ENCODE results near the gene NPSR1. TPM values are rescaled to one million over a fixed set of nuclear protein-coding genes. Genes with fewer than 3 reads are reported as not detected.

Gene NPSR1
- total and polyA plus RNA-seq, 8 donors = not detected

- WGBS, 5 donors = 72 to 86% (median 80%) methylated on average over 2 of the region's 2 CpGs
- no peaks in the 10 kb centered on the region for H3K4me1 ChIP-seq
- intact Hi-C loops (cut with DNase I; ENCODE audit: low total_unique reads) = no loop called here
These were observed 167.2 kb downstream of the NPSR1 start for GRCh38 chr7:34825221-34825620.

GRCh38 chr7:34830390-34830789, 172.4 kb downstream of the NPSR1 start:
- DNase-seq = no peak
- intact Hi-C loops (cut with DNase I; ENCODE audit: low total_unique reads) = no loop called here
- Histone ChIP-seq H3K27ac (no peak overlapping the region), H3K4me3 (no peak overlapping the region), H3K36me3 (no peaks in the 10 kb centered on the region), H3K9me3 (no peaks in the 10 kb centered on the region), H3K4me1 (no peaks in the 10 kb centered on the region), H3K27me3 (peaks cover 0 to 4% (median 0%) of the 10 kb centered on the region in 3 donors)
- WGBS, 5 donors = 65 to 85% (median 83%) methylated on average over 3 of the region's 3 CpGs
- TF ChIP-seq POLR2A (IDR thresholded peaks at IDR 0.05) (no peak), EP300 (IDR thresholded peaks at IDR 0.05) (no peak), POLR2AphosphoS5 (IDR thresholded peaks at IDR 0.05) (no peak)
- TF ChIP-seq, protein P1, sequence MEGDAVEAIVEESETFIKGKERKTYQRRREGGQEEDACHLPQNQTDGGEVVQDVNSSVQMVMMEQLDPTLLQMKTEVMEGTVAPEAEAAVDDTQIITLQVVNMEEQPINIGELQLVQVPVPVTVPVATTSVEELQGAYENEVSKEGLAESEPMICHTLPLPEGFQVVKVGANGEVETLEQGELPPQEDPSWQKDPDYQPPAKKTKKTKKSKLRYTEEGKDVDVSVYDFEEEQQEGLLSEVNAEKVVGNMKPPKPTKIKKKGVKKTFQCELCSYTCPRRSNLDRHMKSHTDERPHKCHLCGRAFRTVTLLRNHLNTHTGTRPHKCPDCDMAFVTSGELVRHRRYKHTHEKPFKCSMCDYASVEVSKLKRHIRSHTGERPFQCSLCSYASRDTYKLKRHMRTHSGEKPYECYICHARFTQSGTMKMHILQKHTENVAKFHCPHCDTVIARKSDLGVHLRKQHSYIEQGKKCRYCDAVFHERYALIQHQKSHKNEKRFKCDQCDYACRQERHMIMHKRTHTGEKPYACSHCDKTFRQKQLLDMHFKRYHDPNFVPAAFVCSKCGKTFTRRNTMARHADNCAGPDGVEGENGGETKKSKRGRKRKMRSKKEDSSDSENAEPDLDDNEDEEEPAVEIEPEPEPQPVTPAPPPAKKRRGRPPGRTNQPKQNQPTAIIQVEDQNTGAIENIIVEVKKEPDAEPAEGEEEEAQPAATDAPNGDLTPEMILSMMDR (IDR thresholded peaks at IDR 0.05) = no peak

More at GRCh38 chr7:34825221-34825620, 167.2 kb downstream of the NPSR1 start:
- H3K36me3 ChIP-seq = no peaks in the 10 kb centered on the region
- TF ChIP-seq POLR2AphosphoS5 (IDR thresholded peaks at IDR 0.05) (no peak), EP300 (IDR thresholded peaks at IDR 0.05) (no peak), POLR2A (IDR thresholded peaks at IDR 0.05) (no peak)
- TF ChIP-seq, protein P1 (IDR thresholded peaks at IDR 0.05) = no peak
- H3K9me3 ChIP-seq = no peaks in the 10 kb centered on the region
- DNase-seq = no peak
- H3K27me3 ChIP-seq = no peaks in the 10 kb centered on the region
- H3K27ac ChIP-seq = no peak overlapping the region
- H3K4me3 ChIP-seq = no peak overlapping the region

DNA sequence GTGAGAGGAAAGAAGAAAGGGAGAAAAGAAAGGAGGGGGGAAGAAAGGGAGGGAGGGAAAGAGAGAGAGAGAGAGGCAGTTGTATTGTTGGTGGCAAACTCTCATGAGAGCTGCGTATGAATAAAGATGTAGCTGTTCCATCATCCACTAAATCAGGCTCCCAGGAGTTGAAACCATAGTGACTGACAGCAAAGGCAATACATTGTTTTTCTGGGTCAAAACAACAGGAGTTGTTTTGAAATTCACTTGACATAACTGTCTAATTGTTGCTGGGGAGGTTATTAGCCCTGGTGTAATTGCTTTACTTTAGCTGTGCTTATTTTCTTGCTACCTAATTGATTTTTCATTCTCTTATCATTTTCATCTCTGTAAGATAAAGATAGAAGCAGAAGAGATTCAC, 173.4 kb downstream of the NPSR1 start:
- Histone ChIP-seq H3K4me1 (no peaks in the 10 kb centered on the region), H3K9me3 (no peaks in the 10 kb centered on the region), H3K4me3 (no peak overlapping the region), H3K36me3 (no peaks in the 10 kb centered on the region), H3K27me3 (peaks cover 0 to 4% (median 0%) of the 10 kb centered on the region in 3 donors), H3K27ac (no peak overlapping the region)
- TF ChIP-seq POLR2A (IDR thresholded peaks at IDR 0.05) (no peak), POLR2AphosphoS5 (IDR thresholded peaks at IDR 0.05) (no peak), EP300 (IDR thresholded peaks at IDR 0.05) (no peak)
- TF ChIP-seq, protein P1 (IDR thresholded peaks at IDR 0.05) = no peak
- WGBS, 5 donors = 80 to 96% (median 90%) methylated on average over 1 of the region's 1 CpG
- intact Hi-C loops (cut with DNase I; ENCODE audit: low total_unique reads) = no loop called here
- no peak for DNase-seq

DNA sequence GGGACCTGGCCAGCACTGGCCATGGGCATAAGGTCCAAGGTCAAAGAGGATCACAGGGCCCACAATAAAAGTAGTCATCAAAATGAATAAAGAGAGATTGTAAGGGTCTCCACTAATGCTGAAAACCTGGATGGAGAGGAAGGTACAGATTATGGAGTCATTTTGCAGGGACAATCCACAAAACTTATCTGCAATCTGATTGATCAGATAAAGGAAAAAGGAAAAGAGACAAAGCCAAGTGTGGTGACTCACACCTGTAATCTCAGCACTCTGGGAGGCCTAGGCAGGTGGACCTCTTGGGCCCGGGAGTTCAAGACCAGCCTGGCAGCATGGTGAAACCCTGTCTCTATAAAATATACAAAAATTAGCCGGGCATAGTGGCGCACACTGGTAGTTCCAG, 174.0 kb downstream of the NPSR1 start:
- Histone ChIP-seq H3K9me3 (no peaks in the 10 kb centered on the region), H3K36me3 (no peaks in the 10 kb centered on the region), H3K27ac (no peak overlapping the region), H3K4me1 (no peaks in the 10 kb centered on the region), H3K4me3 (no peak overlapping the region), H3K27me3 (peaks cover 0 to 4% (median 0%) of the 10 kb centered on the region in 3 donors)
- WGBS, 5 donors = 82 to 94% (median 93%) methylated on average over 3 of the region's 3 CpGs
- no peak for DNase-seq
- TF ChIP-seq, protein P1 (IDR thresholded peaks at IDR 0.05) = no peak
- no peak for TF ChIP-seq POLR2AphosphoS5 (IDR thresholded peaks at IDR 0.05)
- TF ChIP-seq POLR2A (IDR thresholded peaks at IDR 0.05) = no peak
- TF ChIP-seq EP300 (IDR thresholded peaks at IDR 0.05) = no peak
- intact Hi-C loops (cut with DNase I; ENCODE audit: low total_unique reads) = no loop called here
